Amygdala (tissue), 56 donors: ENCODE measurements around the gene DCAF6.
"Not testable (repeated sequence)": the region's sequence is repeated elsewhere in the genome, so short reads cannot be mapped to it uniquely, and the experiment has no call there.

Source experiments
- DNase-seq, 56 donors: peaks; one replicate each; lab custom pipeline; 2025; lab: John Stamatoyannopoulos, UW

The DCAF6 gene, protein sequence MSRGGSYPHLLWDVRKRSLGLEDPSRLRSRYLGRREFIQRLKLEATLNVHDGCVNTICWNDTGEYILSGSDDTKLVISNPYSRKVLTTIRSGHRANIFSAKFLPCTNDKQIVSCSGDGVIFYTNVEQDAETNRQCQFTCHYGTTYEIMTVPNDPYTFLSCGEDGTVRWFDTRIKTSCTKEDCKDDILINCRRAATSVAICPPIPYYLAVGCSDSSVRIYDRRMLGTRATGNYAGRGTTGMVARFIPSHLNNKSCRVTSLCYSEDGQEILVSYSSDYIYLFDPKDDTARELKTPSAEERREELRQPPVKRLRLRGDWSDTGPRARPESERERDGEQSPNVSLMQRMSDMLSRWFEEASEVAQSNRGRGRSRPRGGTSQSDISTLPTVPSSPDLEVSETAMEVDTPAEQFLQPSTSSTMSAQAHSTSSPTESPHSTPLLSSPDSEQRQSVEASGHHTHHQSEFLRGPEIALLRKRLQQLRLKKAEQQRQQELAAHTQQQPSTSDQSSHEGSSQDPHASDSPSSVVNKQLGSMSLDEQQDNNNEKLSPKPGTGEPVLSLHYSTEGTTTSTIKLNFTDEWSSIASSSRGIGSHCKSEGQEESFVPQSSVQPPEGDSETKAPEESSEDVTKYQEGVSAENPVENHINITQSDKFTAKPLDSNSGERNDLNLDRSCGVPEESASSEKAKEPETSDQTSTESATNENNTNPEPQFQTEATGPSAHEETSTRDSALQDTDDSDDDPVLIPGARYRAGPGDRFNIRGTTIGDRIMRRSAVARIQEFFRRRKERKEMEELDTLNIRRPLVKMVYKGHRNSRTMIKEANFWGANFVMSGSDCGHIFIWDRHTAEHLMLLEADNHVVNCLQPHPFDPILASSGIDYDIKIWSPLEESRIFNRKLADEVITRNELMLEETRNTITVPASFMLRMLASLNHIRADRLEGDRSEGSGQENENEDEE

DNA sequence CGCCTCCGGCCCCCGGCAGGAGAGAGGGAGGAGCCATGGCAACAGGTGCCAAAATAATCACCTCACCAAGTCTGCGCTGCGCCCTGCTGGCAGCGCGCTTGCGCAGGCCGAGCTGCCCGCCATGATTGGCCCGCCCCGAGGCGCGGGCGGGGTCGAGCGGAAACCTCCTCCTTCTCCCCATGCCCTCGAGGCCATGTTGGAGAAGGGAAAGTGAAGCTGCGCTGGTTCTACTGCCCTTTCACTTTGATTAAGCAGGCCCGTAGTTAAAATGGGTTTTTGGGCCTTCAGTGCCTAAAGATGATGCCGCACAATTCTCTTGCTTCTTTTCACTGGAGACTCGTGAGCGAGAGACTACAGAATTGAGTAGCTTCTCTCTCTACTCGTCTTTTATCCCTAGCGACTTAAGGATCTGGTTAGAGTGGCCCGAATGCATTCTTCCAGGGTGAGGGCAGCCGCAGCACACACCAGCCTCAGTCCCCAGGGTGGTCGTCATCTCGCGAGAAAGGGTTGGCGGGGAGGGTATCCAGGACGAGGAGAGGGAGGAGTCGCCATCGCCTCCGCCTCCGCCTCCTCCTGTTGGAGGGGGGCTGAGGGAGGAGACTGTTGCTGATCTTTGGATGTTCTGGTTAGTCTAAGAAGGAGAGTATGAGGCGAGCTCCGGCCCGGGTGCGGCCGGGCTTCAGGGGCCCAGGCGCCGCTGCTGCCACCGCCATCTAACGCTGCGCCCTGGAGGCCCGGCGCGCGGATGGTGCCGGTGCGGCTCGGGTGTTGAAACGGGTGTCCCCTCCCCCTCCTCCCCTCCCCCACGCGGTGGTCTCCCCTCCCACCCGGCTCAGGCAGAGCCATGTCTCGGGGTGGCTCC is at the start of gene DCAF6:
DCAF6 (plus strand) TSS at position 616 of the 862 bp plus-strand sequence; CDS start at position 845, 229 bp downstream.
- DNase-seq: peak; percentile 77 to 98 (median 94)

DNA sequence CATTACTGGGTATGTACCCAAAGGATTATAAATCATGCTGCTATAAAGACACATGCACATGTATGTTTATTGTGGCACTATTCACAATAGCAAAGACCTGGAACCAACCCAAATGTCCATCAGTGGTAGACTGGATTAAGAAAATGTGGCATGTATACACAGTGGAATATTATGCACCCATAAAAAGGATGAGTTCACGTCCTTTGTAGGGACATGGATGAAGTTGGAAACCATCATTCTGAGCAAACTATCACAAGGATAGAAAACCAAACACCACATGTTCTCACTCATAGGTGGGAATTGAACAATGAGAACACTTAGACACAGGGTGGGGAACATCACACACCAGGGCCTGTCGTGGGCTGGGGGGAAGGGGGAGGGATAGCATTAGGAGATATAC is 49.3 kb upstream of the DCAF6 start:
- not testable (repeated sequence) for DNase-seq

- no peak for DNase-seq
These were observed 46.1 kb upstream of the DCAF6 start for GRCh38 chr1:167890400-167890799.

DNA sequence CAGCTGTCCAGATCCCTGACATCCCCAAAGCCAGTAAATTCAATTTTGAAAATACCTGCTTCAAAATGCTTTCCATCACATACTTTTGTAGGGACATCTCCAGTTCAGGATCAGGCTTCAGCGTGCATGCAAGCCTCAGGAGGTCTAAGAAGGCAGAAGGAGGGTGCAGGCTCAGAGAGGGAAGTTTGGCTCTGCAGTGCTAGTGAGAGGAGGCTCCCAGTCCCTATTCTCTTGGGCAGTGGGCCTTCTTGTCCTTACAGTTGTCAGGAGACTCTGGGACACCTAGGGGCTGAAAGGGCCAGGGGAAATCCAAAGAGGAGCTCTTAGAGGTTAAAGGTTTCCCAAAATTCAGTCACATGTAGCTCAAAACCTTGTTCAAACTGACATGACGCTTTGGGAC is 42.7 kb upstream of the DCAF6 start:
- no peak for DNase-seq

DNA sequence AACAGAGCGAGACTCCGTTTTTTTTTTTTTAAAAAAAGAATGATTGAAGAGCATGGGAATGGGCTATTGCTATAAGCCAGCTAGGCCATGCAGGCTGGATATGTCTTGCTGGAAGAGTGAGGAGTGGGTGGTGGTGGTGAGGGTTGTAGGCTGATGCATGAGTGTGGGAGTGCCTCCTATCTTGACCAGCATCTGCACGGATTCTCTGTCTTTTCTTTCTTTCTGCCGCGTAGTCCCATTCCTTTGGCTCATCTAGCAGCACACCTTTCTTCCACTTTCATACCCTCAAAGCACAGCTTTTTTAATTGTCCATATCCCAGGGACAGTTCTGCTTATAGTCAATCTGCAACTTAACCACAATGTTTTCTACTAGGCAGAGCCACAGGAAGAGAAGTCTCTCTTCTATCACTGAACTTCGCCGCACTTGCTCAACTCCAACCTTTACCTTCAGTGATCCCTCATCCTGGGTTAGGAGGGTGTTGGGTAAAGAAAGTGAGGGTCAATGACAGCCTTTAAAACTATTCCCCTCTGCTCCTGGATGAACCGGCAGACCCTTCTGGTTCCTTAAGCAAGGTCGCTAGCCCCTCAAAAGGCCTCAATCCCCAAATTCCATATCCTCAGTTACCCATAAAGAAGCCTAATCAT is 37.8 kb upstream of the DCAF6 start:
- no peak for DNase-seq

- peak in 1 of 56 donors; percentile 9 for DNase-seq
These were observed 37.2 kb upstream of the DCAF6 start for GRCh38 chr1:167899253-167899681.

DNA sequence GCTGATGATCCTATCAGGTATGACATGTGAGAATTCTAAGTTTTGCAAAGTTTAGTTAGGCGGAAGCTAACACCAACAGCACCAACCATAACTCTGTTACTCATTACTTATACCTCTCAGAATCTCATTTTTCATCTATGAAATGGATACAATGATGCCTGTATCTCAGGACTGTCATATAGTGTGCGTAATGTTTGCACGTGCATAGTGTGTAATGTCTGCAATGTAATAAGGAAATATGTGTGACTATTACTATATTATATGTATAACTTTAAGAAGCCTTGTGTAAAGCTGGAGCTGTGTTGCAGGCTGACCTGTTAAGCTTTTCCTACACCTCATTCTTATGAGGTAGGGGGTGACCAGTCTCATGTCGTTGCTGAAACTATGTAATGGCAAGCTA is 35.6 kb upstream of the DCAF6 start:
- no peak for DNase-seq

DNA sequence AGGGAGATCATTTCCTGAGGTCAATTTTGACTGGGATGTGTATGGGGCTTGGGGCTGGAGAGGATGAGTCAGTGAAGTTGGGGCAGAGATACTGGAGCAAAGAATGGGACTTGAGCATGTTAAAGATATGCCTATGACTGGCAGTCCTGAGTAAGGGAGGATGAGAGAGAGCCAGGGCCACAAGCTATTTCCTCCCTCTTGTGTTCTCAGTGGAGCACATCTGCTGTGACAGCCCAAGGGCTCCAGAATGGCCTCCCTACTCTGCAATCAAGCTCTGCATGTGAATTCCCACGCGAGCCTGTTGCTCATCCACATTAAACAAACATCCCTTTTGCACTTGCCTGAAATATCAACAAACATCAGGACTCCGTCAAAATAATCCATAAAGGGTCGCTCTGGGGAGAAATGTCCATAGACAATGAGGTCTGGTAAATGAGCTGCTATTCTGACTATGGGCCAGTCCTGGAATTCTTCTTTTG is 31.8 kb upstream of the DCAF6 start:
- DNase-seq: no peak

DNA sequence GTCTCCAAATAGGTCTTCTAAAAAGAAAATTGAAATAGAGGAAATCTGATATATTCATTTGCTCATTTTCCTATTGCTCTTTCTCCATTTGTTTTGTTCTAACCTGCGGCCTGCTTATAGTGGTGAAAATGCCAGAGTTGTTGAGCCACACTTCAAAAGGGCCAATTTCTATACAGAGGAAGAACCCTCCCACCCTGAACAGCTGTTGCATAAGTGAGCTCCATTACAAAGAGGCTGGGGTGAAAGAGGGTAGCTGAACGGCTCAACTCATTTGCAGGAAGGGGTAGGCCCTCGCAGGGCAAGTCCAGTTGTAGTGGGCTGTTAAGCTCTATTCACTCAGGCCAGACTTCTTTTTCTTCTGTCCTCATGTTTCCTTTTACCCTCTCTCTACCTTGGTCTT is 31.3 kb upstream of the DCAF6 start:
- no peak for DNase-seq

DNA sequence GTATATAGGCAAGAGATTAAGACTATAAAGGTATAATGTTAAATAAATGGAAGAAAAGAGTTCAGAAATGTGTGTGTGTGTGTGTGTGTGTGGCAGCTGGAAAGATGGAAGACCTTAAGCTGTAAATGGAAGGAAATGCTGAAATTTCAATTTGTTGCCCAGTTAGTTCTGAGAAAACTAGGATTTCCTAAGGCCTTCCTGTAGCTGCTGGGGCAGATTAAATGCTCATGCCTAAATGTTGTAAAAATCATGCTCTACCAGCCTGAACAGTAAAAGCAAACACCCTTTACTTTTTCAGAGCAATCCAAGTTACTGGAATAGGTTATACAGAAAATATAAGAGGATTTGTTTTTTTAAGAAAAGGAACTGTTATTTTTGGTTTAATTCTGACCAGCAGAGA is 30.8 kb upstream of the DCAF6 start:
- DNase-seq: no peak

DNA sequence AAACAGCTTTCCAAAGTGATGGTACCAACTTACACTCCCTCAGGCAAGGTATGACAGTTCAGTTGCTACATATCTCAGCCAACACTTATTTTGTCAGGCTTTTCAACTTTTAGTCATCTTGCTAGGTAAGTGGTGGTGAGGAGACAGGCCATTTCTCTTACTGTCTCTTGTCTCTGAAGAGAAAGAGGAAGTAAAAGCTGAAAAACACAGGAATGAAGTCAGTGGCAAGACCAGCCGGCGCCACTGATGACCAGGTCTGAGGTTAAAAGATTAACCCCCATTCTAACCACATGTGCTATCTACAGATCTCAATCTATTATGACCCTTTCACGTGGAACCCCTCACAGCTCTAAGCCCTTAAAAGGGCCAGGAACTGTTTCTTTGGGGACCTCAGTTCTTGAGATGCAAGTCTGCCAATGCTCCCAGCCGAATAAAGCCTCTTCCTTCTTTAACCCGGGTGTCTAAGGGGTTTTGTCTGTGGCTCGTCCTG is 26.7 kb upstream of the DCAF6 start:
- DNase-seq: no peak

GRCh38 chr1:167910530-167910929 is 26.0 kb upstream of the DCAF6 start:
- DNase-seq: no peak

GRCh38 chr1:167911413-167911812 is 25.1 kb upstream of the DCAF6 start:
- DNase-seq: no peak

DNA sequence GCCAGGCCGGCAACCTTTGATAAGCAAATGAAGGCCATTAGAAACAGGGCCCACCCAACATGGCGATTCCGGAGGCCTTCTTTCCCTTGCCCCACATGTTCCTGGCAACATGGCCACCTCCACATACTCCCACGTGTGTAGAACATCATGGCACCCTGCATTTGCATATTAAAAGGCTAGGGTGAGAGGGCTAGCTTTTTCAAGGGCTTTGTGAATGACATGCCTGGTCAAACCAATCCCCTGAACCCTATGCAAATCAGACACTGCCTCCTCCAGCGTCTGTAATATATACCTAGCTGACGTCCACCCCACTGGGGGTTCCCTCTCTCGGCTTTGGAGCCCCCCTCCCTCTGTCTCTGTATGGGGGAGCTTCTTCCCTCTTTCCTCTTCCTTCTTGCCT is 24.2 kb upstream of the DCAF6 start:
- DNase-seq: no peak

DNA sequence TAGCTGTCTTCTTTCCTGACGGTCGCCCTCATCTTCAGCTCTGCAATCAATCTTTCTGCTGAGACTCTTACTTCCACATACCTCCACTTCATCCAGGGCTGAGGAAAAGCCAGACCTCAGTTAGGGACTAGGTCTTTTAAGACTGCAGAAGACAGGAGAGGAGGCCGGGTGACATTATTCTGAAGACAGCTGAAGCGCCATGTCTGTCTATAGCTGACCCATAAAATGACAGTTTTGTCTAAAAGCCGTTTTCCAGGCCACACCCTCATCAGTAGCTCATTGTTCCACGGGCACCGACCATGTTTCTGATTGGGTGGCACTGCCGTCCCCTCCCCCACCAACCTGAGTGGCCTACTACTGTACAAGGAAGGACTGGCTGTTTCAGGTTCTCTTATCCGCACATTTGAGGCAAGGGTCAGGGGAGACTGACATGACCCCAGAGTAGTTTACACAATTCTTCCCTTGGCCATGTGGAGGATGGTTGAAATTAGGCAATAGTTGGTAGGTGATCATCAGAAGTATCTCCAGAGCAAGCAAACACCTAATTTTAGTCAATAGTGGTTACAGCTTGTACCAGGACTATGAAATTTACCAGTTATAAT is 22.5 kb upstream of the DCAF6 start, which contains the start of gene ADCY10:
ADCY10 (minus strand) TSS at position 240 of the 602 bp plus-strand sequence. CDS start 8,994 bp downstream, outside the sequence.
- DNase-seq: no peak

GRCh38 chr1:167915569-167915968 is 20.9 kb upstream of the DCAF6 start:
- DNase-seq: no peak

DNA sequence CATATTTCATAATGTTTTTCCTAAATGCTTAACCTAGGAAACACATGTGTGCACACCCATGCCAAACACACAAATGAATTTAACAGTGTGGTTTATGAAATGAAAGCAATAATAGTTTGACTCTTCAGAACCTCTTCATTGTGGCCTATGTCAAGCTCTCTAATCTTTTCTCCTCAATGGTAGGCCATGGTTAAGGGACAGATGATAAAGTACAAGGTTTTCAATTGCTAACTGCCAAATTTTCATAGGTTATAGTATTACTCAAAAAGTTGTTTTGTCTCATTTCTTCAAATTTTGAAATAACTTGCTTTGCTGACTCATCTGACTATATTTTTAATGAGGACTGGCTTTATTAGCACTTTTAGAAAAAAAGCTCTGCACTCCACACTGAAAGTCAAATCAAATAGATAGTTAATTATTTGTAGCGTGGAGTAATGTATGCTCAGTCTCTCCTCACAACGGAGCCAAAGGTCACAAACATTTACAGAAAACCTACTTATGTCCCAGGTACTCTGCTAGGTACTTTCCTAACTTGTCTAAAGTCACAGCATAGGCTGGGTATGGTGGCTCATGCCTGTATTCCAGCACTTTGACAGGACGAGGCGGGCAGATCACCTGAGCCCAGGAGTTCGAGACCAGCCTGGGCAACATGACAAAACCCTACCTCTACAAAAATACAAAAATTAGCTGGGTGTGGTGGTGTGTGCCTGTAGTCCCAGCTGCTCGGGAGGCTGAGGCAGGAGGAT is 19.5 kb upstream of the DCAF6 start:
- no peak for DNase-seq

DNA sequence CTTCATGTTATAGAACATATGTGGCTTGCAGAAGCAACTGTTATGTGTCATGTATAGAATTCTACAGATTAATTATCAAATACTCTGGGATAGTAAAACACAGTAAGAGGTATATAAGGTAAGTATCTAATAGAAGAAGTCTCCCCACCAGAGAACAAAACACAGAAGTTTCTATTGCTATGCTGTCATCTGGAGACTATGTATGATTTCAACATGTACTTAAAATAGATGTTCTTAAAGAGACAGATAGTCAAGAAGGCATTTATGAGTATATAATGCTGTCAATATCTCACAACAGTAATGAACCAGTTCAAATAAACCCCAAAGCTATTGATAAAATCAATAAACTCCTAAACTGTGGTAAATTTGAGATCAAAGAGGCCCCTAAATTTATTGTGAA is 14.5 kb upstream of the DCAF6 start:
- DNase-seq: no peak
